Measurements from ENCODE around the gene TMBIM1. TPM values are rescaled to one million over a fixed set of nuclear protein-coding genes. Genes with fewer than 3 reads are reported as not detected.

Gene TMBIM1
- total and polyA plus RNA-seq, 2 donors (not counting 3 experiments of a cell fraction or from before 2014, with no cell fraction given), result 141 to 229 TPM

GRCh38 chr2:218234521-218234920 is 57.8 kb downstream of the TMBIM1 start:
- Histone ChIP-seq H3K27me3 (ENCODE audit: control insufficient read depth in 2 of 2, insufficient read depth in 2 of 2, low read length in 2 of 2) (no peaks in the 10 kb centered on the region), H3K9me3 (replicated peaks; ENCODE audit: control insufficient read depth, insufficient read depth, low read length) (no peaks in the 10 kb centered on the region), H3K79me2 (ENCODE audit: control insufficient read depth, insufficient read depth, low read length) (peaks cover 48% of the 10 kb centered on the region), H3K4me1 (ENCODE audit: control insufficient read depth, extremely low read depth, insufficient read depth, low read length) (peaks cover 13% of the 10 kb centered on the region), H3K4me3 (replicated peaks in 1 of 3; ENCODE audit: insufficient read depth in 1 of 3, low read depth in 1 of 3, low read length in 3 of 3) (no peak overlapping the region), H4K20me1 (replicated peaks; ENCODE audit: control insufficient read depth, extremely low read depth, insufficient read depth, low read length) (no peaks in the 10 kb centered on the region), H3K9me1 (replicated peaks; ENCODE audit: control insufficient read depth, extremely low read depth, insufficient read depth, low read length) (no peaks in the 10 kb centered on the region), H3K4me2 (ENCODE audit: insufficient read depth, low read length) (no peak overlapping the region), H3K9ac (replicated peaks; ENCODE audit: extremely low read depth, insufficient read depth, low read length) (no peak overlapping the region), H3K27ac (ENCODE audit: insufficient read depth, low read depth, low read length) (no peak overlapping the region), H3K36me3 (ENCODE audit: control insufficient read depth in 2 of 2, extremely low read depth in 1 of 2, insufficient read depth in 2 of 2, low read length in 2 of 2) (peaks cover 41% of the 10 kb centered on the region in 2 experiments), H2AFZ (ENCODE audit: low read depth, low read length) (no peak overlapping the region)
- BruUV-seq (replicated peaks), result no TSS peak
- CTCF ChIA-PET, result no interaction called here
- dilution Hi-C loops (cut with MboI; ENCODE audit: extremely low pct_ligation_motif_present, low sequenced_read_pairs), result no loop called here
- intact Hi-C loops (cut with micrococcal nuclease), result no loop called here
- DNase-seq (ENCODE audit: low read depth, low spot score) (no peak), FAIRE-seq (no peak)
- POLR2A ChIA-PET, result no interaction called here
- TF ChIP-seq EZH2 (IDR thresholded peaks at IDR 0.05; ENCODE audit: borderline replicate concordance, low read depth, low read length, severe bottlenecking), result no peak
- TF ChIP-seq GATA2 (IDR thresholded peaks at IDR 0.05; ENCODE audit: insufficient read depth, insufficient read length, low read depth, low read length), result no peak
- TF ChIP-seq JUN (IDR thresholded peaks at IDR 0.05; ENCODE audit: borderline replicate concordance, insufficient read depth, insufficient read length, low read depth), result no peak
- TF ChIP-seq CTCF (IDR thresholded peaks at IDR 0.05; ENCODE audit: extremely low read depth in 1 of 2, insufficient read depth in 1 of 2, low read depth in 1 of 2, low read length in 2 of 2), result no peak
- TF ChIP-seq FOS (IDR thresholded peaks at IDR 0.05; ENCODE audit: borderline replicate concordance, insufficient read depth, low read length), result no peak
- no peak for TF ChIP-seq POLR2A (IDR thresholded peaks at IDR 0.05; ENCODE audit: low read depth, low read length)

- Histone ChIP-seq H3K36me3 (ENCODE audit: control insufficient read depth in 2 of 2, extremely low read depth in 1 of 2, insufficient read depth in 2 of 2, low read length in 2 of 2) (peaks cover 34 to 35% of the 10 kb centered on the region in 2 experiments), H3K9ac (replicated peaks; ENCODE audit: extremely low read depth, insufficient read depth, low read length) (no peak overlapping the region), H4K20me1 (replicated peaks; ENCODE audit: control insufficient read depth, extremely low read depth, insufficient read depth, low read length) (no peaks in the 10 kb centered on the region), H3K27ac (ENCODE audit: insufficient read depth, low read depth, low read length) (no peak overlapping the region), H3K9me3 (replicated peaks; ENCODE audit: control insufficient read depth, insufficient read depth, low read length) (no peaks in the 10 kb centered on the region), H3K4me2 (ENCODE audit: insufficient read depth, low read length) (no peak overlapping the region), H3K9me1 (replicated peaks; ENCODE audit: control insufficient read depth, extremely low read depth, insufficient read depth, low read length) (no peaks in the 10 kb centered on the region), H3K4me3 (replicated peaks in 1 of 3; ENCODE audit: insufficient read depth in 1 of 3, low read depth in 1 of 3, low read length in 3 of 3) (no peak overlapping the region), H3K4me1 (ENCODE audit: control insufficient read depth, extremely low read depth, insufficient read depth, low read length) (peaks cover 22% of the 10 kb centered on the region), H3K79me2 (ENCODE audit: control insufficient read depth, insufficient read depth, low read length) (peaks cover 44% of the 10 kb centered on the region), H2AFZ (ENCODE audit: low read depth, low read length) (no peak overlapping the region), H3K27me3 (ENCODE audit: control insufficient read depth in 2 of 2, insufficient read depth in 2 of 2, low read length in 2 of 2) (no peaks in the 10 kb centered on the region)
- FAIRE-seq (no peak), DNase-seq (ENCODE audit: low read depth, low spot score) (no peak)
- ChIA-PET CTCF (no interaction called here), POLR2A (no interaction called here)
- BruUV-seq (replicated peaks), result no TSS peak
- dilution Hi-C loops (cut with MboI; ENCODE audit: extremely low pct_ligation_motif_present, low sequenced_read_pairs), result no loop called here
- TF ChIP-seq MYC (IDR thresholded peaks at IDR 0.05; ENCODE audit: low read depth, low read length) (no peak), JUN (IDR thresholded peaks at IDR 0.05; ENCODE audit: borderline replicate concordance, insufficient read depth, insufficient read length, low read depth) (no peak), POLR2AphosphoS5 (IDR thresholded peaks at IDR 0.05; ENCODE audit: insufficient read depth, low read depth, low read length) (no peak), POLR2A (IDR thresholded peaks at IDR 0.05; ENCODE audit: low read depth, low read length) (no peak), CTCF (IDR thresholded peaks at IDR 0.05; ENCODE audit: extremely low read depth in 1 of 2, insufficient read depth in 1 of 2, low read depth in 1 of 2, low read length in 2 of 2) (no peak), GATA2 (IDR thresholded peaks at IDR 0.05; ENCODE audit: insufficient read depth, insufficient read length, low read depth, low read length) (no peak), FOS (IDR thresholded peaks at IDR 0.05; ENCODE audit: borderline replicate concordance, insufficient read depth, low read length) (no peak), MAX (IDR thresholded peaks at IDR 0.05; ENCODE audit: insufficient read depth, insufficient read length) (no peak), EZH2 (IDR thresholded peaks at IDR 0.05; ENCODE audit: borderline replicate concordance, low read depth, low read length, severe bottlenecking) (no peak)
- intact Hi-C loops (cut with micrococcal nuclease), result no loop called here
Measured at GRCh38 chr2:218233543-218233942, 58.8 kb downstream of the TMBIM1 start.
